GM18907 (cell line): ENCODE results near the gene ENOX2.

Experiments used
- ATAC-seq: cut with Tn5 transposase; IDR thresholded peaks from one replicate; pipeline ENCODE4 v1.9.1; 2021; ENCODE audit warnings: mild to moderate bottlenecking, moderate library complexity; ENCODE audit not compliant: unreplicated experiment

The ENOX2 gene

GRCh38 chrX:130704053-130705038, 198.7 kb downstream of the ENOX2 start:
- no peak for ATAC-seq

GRCh38 chrX:130702867-130703707, 199.9 kb downstream of the ENOX2 start:
- ATAC-seq = no peak

- no peak for ATAC-seq
Observed at GRCh38 chrX:130700629-130701028, 202.4 kb downstream of the ENOX2 start.

GRCh38 chrX:130699618-130700017, 203.4 kb downstream of the ENOX2 start:
- ATAC-seq = no peak

GRCh38 chrX:130696542-130696941, 206.5 kb downstream of the ENOX2 start:
- no peak for ATAC-seq

- ATAC-seq = no peak
Observed at GRCh38 chrX:130695931-130696330, 207.1 kb downstream of the ENOX2 start.

- no peak for ATAC-seq
Observed at GRCh38 chrX:130694983-130695382, 208.0 kb downstream of the ENOX2 start.

- no peak for ATAC-seq
Observed at GRCh38 chrX:130691576-130691975, 211.4 kb downstream of the ENOX2 start.

GRCh38 chrX:130688360-130688759, 214.6 kb downstream of the ENOX2 start:
- no peak for ATAC-seq

- no peak for ATAC-seq
Observed at GRCh38 chrX:130682990-130683389, 220.0 kb downstream of the ENOX2 start.

GRCh38 chrX:130680164-130681035, 222.6 kb downstream of the ENOX2 start:
- no peak for ATAC-seq

- ATAC-seq = no peak
Observed at GRCh38 chrX:130676861-130677260, 226.1 kb downstream of the ENOX2 start.

GRCh38 chrX:130672214-130672613, 230.8 kb downstream of the ENOX2 start:
- ATAC-seq = no peak

- ATAC-seq = no peak
Observed at GRCh38 chrX:130669233-130669632, 233.8 kb downstream of the ENOX2 start.

GRCh38 chrX:130665263-130665662, 237.7 kb downstream of the ENOX2 start:
- no peak for ATAC-seq

- ATAC-seq = no peak
Observed at GRCh38 chrX:130658310-130658709, 244.7 kb downstream of the ENOX2 start.

GRCh38 chrX:130654409-130654950, 248.5 kb downstream of the ENOX2 start:
- no peak for ATAC-seq

GRCh38 chrX:130652824-130653578, 250.0 kb downstream of the ENOX2 start:
- ATAC-seq = no peak

- no peak for ATAC-seq
Observed at GRCh38 chrX:130649738-130650137, 253.3 kb downstream of the ENOX2 start.

GRCh38 chrX:130647468-130647867, 255.5 kb downstream of the ENOX2 start:
- no peak for ATAC-seq
